ENCODE measurements around the gene HEPACAM. TPM values are rescaled to one million over a fixed set of nuclear protein-coding genes. Genes with fewer than 3 reads are reported as not detected.

Gene HEPACAM
- total RNA-seq, 6 experiments from 2014 or later = 0.31 TPM; not detected in 5

DNA sequence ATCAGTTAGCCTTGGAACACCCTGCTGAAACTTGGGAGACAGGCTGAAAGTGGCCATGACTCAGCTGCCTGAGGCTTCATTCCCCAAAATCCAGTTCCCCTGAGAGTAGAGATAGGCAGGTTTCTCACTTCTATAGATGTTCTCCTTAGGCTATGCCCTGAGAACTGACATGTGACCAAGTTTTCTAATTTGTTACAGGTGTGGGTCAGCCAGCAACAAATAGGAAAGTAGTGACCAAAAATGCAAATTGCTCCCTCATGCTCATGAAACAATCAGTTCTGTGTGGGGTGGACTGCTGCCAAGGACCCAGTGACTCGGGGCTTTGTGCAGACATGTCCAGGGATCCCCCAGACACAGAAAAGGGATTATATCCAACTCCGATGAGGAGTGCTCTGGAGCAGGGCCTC lies 10.9 kb upstream of the HEPACAM start:
- H3K27me3 Mint-ChIP-seq (ENCODE audit: insufficient read depth) = no peaks in the 10 kb centered on the region; the same call in 1 of the 2 replicates
- H3K4me1 Mint-ChIP-seq (ENCODE audit: low read depth) = peaks cover 14% of the 10 kb centered on the region
- TF ChIP-seq, protein P1, sequence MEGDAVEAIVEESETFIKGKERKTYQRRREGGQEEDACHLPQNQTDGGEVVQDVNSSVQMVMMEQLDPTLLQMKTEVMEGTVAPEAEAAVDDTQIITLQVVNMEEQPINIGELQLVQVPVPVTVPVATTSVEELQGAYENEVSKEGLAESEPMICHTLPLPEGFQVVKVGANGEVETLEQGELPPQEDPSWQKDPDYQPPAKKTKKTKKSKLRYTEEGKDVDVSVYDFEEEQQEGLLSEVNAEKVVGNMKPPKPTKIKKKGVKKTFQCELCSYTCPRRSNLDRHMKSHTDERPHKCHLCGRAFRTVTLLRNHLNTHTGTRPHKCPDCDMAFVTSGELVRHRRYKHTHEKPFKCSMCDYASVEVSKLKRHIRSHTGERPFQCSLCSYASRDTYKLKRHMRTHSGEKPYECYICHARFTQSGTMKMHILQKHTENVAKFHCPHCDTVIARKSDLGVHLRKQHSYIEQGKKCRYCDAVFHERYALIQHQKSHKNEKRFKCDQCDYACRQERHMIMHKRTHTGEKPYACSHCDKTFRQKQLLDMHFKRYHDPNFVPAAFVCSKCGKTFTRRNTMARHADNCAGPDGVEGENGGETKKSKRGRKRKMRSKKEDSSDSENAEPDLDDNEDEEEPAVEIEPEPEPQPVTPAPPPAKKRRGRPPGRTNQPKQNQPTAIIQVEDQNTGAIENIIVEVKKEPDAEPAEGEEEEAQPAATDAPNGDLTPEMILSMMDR (IDR thresholded peaks at IDR 0.05) = no peak
- peaks cover 8% of the 10 kb centered on the region for H3K36me3 Mint-ChIP-seq (ENCODE audit: low read depth)
- peaks cover 6% of the 10 kb centered on the region; the same call in 1 of the 2 replicates for H3K9me3 Mint-ChIP-seq
- no peak overlapping the region for H3K4me3 Mint-ChIP-seq
- DNase-seq = peak; percentile 33
- H3K27ac Mint-ChIP-seq = peak overlapping the region; percentile 76

DNA sequence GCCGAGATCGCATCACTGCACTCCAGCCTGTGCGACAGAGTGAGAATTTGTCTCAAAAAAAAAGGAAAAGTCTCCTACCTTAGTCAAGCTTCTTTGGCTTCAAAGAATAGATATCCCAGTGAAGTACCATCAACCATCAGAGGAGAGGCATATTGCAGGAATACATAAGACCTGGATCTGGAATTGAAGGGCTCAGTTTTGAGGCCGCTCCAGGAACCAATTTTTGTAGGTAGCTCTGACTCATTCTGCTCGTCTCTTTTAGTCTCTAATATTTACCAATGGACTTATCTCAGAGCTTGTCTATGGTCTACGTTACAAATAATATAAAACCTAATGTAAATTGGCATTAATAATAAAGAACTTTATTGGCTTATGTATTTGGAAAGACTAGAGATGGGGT lies 10.0 kb upstream of the HEPACAM start:
- Mint-ChIP-seq H3K4me3 (no peak overlapping the region), H3K36me3 (ENCODE audit: low read depth) (peaks cover 8% of the 10 kb centered on the region), H3K9me3 (peaks cover 6% of the 10 kb centered on the region; the same call in 1 of the 2 replicates), H3K27me3 (ENCODE audit: insufficient read depth) (no peaks in the 10 kb centered on the region; the same call in 1 of the 2 replicates), H3K4me1 (ENCODE audit: low read depth) (peaks cover 14% of the 10 kb centered on the region), H3K27ac (no peak overlapping the region)
- DNase-seq = no peak
- TF ChIP-seq, protein P1 (IDR thresholded peaks at IDR 0.05) = no peak

DNA sequence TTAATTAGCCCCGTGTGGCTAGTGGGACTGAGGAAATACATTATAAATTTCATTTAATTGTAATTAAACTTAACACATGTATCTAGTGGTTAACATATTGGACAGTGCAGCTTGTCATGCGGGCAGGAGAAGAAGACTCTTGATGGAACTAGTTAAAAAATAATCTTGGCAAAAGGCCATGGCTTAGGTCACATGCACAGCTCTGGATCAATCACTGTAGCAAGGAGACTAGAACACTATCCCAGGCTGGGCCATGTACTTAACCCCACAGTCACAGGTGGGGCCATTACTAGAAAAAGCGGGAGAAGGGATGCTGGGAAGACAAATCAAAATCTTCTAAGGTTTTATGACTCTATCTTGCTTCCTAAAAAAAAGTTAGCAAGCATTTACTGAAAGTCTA lies 8.7 kb upstream of the HEPACAM start:
- Mint-ChIP-seq H3K27ac (no peak overlapping the region), H3K27me3 (ENCODE audit: insufficient read depth) (no peaks in the 10 kb centered on the region; the same call in 1 of the 2 replicates), H3K4me3 (no peak overlapping the region), H3K36me3 (ENCODE audit: low read depth) (peaks cover 8% of the 10 kb centered on the region), H3K4me1 (ENCODE audit: low read depth) (peaks cover 14% of the 10 kb centered on the region), H3K9me3 (peaks cover 6% of the 10 kb centered on the region; the same call in 1 of the 2 replicates)
- TF ChIP-seq, protein P1 (IDR thresholded peaks at IDR 0.05) = no peak
- no peak for DNase-seq

DNA sequence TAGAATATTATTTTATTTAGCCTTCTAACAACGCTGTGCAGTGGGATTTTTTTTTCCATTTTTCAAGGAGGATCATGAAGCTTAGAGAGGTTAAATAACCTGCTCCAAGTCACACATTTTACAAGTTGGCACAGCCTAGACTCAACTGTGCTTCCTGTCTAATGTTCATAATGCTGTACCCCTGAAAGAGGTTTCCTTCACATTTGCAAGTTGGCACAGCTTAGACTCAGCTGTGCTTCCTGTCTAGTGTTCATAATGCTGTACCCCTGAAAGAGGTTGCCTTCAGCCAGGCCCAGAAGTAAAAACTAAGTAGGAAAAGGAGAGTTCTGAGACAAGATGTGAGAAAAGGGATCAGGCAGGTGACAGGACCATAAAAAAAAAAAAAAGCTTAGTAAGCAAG lies 7.9 kb upstream of the HEPACAM start:
- Mint-ChIP-seq H3K9me3 (peaks cover 5% of the 10 kb centered on the region; the same call in 1 of the 2 replicates), H3K27ac (no peak overlapping the region; the same call in 1 of the 2 replicates), H3K4me1 (ENCODE audit: low read depth) (peaks cover 20% of the 10 kb centered on the region), H3K4me3 (no peak overlapping the region), H3K27me3 (ENCODE audit: insufficient read depth) (no peaks in the 10 kb centered on the region; the same call in 1 of the 2 replicates), H3K36me3 (ENCODE audit: low read depth) (peaks cover 7% of the 10 kb centered on the region)
- DNase-seq = no peak
- TF ChIP-seq, protein P1 (IDR thresholded peaks at IDR 0.05) = no peak

DNA sequence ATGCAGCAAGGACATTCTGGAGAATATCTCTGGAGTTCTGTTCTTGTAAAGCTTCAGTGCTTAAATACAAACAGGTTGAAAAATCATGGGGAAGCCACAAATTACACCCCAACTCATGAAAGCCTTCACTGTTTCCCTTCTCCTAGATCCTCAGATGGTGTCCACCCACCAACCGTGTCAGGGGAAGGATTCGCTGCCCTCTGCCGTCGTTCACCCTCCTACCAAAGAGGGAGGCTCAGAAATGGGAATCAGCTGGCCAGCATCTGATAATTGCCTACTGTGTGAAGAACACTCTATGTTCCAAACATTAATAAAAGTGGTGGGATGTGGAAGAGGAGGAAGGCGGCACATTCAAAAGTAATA lies 7.4 kb upstream of the HEPACAM start:
- Mint-ChIP-seq H3K9me3 (peaks cover under 1% of the 10 kb centered on the region; the same call in 1 of the 2 replicates), H3K4me1 (ENCODE audit: low read depth) (peaks cover 25% of the 10 kb centered on the region), H3K4me3 (no peak overlapping the region), H3K36me3 (ENCODE audit: low read depth) (peaks cover 2% of the 10 kb centered on the region), H3K27me3 (ENCODE audit: insufficient read depth) (no peaks in the 10 kb centered on the region; the same call in 1 of the 2 replicates), H3K27ac (no peak overlapping the region)
- TF ChIP-seq, protein P1 (IDR thresholded peaks at IDR 0.05) = no peak
- DNase-seq = no peak
